ENCODE data around the gene CRKL. TPM values are rescaled to one million over a fixed set of nuclear protein-coding genes. Genes with fewer than 3 reads are reported as not detected.
A peak's percentile ranks its signal among the peaks of the same experiment; 100 is the strongest.

CRKL gene
- total and polyA plus RNA-seq, 2 of the 4 experiments (the other 2 are of a cell fraction): 20.6 to 35.5 TPM

DNA sequence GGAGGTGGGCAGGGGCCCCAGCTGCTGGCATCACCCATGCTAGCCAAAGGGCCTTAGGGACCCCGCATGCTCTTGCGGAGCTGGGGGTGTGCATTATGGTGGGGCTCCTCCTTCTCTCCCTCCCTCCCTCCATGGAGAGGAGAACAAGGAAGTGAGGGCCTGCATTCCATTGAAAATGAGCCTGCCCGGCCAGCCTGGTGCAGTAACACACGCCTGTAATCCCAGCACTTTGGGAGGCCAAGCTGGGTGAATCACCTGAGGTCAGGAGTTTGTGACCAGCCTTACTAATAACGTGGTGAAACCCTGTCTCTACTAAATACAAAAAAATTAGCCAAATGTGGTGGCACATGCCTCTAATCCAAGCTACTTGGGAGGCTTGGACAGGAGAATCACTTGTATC is 36.0 kb upstream of the CRKL start:
- H4K5ac ChIP-seq (ENCODE audit: low read depth, low read length): no peak overlapping the region
- no peak overlapping the region for H3K4me3 ChIP-seq (ENCODE audit: insufficient read depth, low read depth, low read length)
- no peaks in the 10 kb centered on the region for H3K9me3 ChIP-seq (ENCODE audit: control insufficient read depth, insufficient read depth, low read length)
- in situ Hi-C loops (cut with MboI; ENCODE audit: low sequenced_read_pairs): no loop called here
- dilution Hi-C loops (cut with HindIII; ENCODE audit: low sequenced_read_pairs, unreplicated experiment): no loop called here
- peak overlapping the region; percentile 5 for H2AK9ac ChIP-seq (replicated peaks; ENCODE audit: low read depth, low read length, poor library complexity)
- H3K4ac ChIP-seq (ENCODE audit: low read depth, low read length): no peak overlapping the region
- no peak overlapping the region for H3K27ac ChIP-seq (ENCODE audit: insufficient read depth, low read length)
- ChIA-PET POLR2A (ENCODE audit: unreplicated experiment) (interaction anchor here (0.6 kb wide), 1 partner anchor 21 kb away, joined by 4 read pairs; no protein-coding TSS in a partner anchor), CTCF (no interaction called here)
- peaks cover 0 to 3% of the 10 kb centered on the region in 2 experiments; a peak in 1 of 4 replicates for H3K79me1 ChIP-seq (ENCODE audit: low read depth in 1 of 2, low read length in 2 of 2)
- no peaks in the 10 kb centered on the region for H3K27me3 ChIP-seq (ENCODE audit: control insufficient read depth, insufficient read depth, low read length)
- H3K14ac ChIP-seq (replicated peaks; ENCODE audit: low read depth, low read length): no peak overlapping the region
- intact Hi-C loops (cut with micrococcal nuclease): loop anchor here (10.0 kb wide), 1 partner anchor 74 kb away; no protein-coding TSS in a partner anchor
- no peak overlapping the region for H4K91ac ChIP-seq (ENCODE audit: insufficient read depth, low read depth, low read length)
- DNase-seq (peak; percentile 19), ATAC-seq (ENCODE audit: low read depth) (0 out of 2 replicates have a peak, but pooled peaks have one; percentile 11)
- no peak overlapping the region for H2BK120ac ChIP-seq (ENCODE audit: low read depth, low read length)
- H2AK5ac ChIP-seq (ENCODE audit: low read depth, low read length): no peak overlapping the region
- H3K23ac ChIP-seq (ENCODE audit: low read depth, low read length): no peak overlapping the region
- no peak overlapping the region for H3K56ac ChIP-seq (ENCODE audit: extremely low read depth, insufficient read depth, low read length)
- no TSS peak for BruUV-seq (replicated peaks)
- H2BK20ac ChIP-seq (ENCODE audit: low read depth, low read length): no peak overlapping the region
- no peak overlapping the region for H2AFZ ChIP-seq (replicated peaks; ENCODE audit: low read length, poor library complexity)
- H3K9ac ChIP-seq (ENCODE audit: low read depth, low read length): no peak overlapping the region
- H4K20me1 ChIP-seq (ENCODE audit: insufficient read depth, low read length): peaks cover 8% of the 10 kb centered on the region
- no peaks in the 10 kb centered on the region for H3K9me1 ChIP-seq (ENCODE audit: insufficient read depth, low read length)
- no peak overlapping the region for H3K18ac ChIP-seq (ENCODE audit: low read depth, low read length)
- WGBS, 2 experiments (ENCODE audit: extremely low coverage in 2 of 2, insufficient read length in 1 of 2): no CpG with 5 or more reads among the region's 5 CpGs
- no peak overlapping the region for H4K8ac ChIP-seq (ENCODE audit: low read depth in 2 of 2, low read length in 2 of 2)
- no peak for TF ChIP-seq RAD21 (IDR thresholded peaks at IDR 0.05; ENCODE audit: low read length)
- TF ChIP-seq MXI1 (IDR thresholded peaks at IDR 0.05; ENCODE audit: borderline replicate concordance, low read depth, low read length): no peak
- no peak for TF ChIP-seq MAFK (IDR thresholded peaks at IDR 0.05; ENCODE audit: low read depth, low read length)
- TF ChIP-seq RFX5 (IDR thresholded peaks at IDR 0.05; ENCODE audit: low read depth, low read length): no peak
- TF ChIP-seq BHLHE40 (IDR thresholded peaks at IDR 0.05; ENCODE audit: low read depth, low read length): no peak
- TF ChIP-seq, protein P1, sequence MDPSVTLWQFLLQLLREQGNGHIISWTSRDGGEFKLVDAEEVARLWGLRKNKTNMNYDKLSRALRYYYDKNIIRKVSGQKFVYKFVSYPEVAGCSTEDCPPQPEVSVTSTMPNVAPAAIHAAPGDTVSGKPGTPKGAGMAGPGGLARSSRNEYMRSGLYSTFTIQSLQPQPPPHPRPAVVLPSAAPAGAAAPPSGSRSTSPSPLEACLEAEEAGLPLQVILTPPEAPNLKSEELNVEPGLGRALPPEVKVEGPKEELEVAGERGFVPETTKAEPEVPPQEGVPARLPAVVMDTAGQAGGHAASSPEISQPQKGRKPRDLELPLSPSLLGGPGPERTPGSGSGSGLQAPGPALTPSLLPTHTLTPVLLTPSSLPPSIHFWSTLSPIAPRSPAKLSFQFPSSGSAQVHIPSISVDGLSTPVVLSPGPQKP (IDR thresholded peaks at IDR 0.05; ENCODE audit: borderline replicate concordance, low read depth, low read length): no peak
- TF ChIP-seq NFE2L2 (IDR thresholded peaks at IDR 0.05; ENCODE audit: low read depth, low read length): no peak
- TF ChIP-seq CTCF (conservative IDR thresholded peaks at IDR 0.05; ENCODE audit: low read depth, low read length): no peak
- no peak for TF ChIP-seq MAZ (IDR thresholded peaks at IDR 0.05; ENCODE audit: borderline replicate concordance, low read depth, low read length)
- TF ChIP-seq, protein P2, sequence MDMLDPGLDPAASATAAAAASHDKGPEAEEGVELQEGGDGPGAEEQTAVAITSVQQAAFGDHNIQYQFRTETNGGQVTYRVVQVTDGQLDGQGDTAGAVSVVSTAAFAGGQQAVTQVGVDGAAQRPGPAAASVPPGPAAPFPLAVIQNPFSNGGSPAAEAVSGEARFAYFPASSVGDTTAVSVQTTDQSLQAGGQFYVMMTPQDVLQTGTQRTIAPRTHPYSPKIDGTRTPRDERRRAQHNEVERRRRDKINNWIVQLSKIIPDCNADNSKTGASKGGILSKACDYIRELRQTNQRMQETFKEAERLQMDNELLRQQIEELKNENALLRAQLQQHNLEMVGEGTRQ (IDR thresholded peaks at IDR 0.05; ENCODE audit: low read depth, low read length): no peak
- TF ChIP-seq SMC3 (IDR thresholded peaks at IDR 0.05; ENCODE audit: low read depth, low read length): no peak
- TF ChIP-seq RCOR1 (IDR thresholded peaks at IDR 0.05; ENCODE audit: insufficient replicate concordance, low read length): no peak
- TF ChIP-seq CHD1 (IDR thresholded peaks at IDR 0.05; ENCODE audit: low read depth, low read length): no peak
- TF ChIP-seq FOS (IDR thresholded peaks at IDR 0.05; ENCODE audit: low read depth, low read length): no peak
- no peak for TF ChIP-seq POLR2A (IDR thresholded peaks at IDR 0.05; ENCODE audit: low read depth, low read length)
- no peak for TF ChIP-seq CEBPB (IDR thresholded peaks at IDR 0.05; ENCODE audit: low read depth, low read length)
- H3K4me1 ChIP-seq (ENCODE audit: control insufficient read depth, insufficient read depth, low read length): peaks cover 5% of the 10 kb centered on the region; the same call in 1 of the 2 replicates
- H2BK5ac ChIP-seq (ENCODE audit: low read depth, low read length, poor library complexity, severe bottlenecking): no peak overlapping the region
- H3K4me2 ChIP-seq (ENCODE audit: low read depth, low read length): no peak overlapping the region
- peaks cover 31% of the 10 kb centered on the region for H3K36me3 ChIP-seq (ENCODE audit: control insufficient read depth, insufficient read depth, low read length)
- H2BK15ac ChIP-seq (ENCODE audit: low read depth, low read length): no peak overlapping the region

All from IMR-90 (cell line).